SJSA1 (cell line): ENCODE measurements around the gene VGF. TPM values are rescaled to one million over a fixed set of nuclear protein-coding genes. Genes with fewer than 3 reads are reported as not detected.
"Not testable (repeated sequence)": the region's sequence is repeated elsewhere in the genome, so short reads cannot be mapped to it uniquely, and the experiment has no call there.

Experiments
- DNase-seq, 2 experiments: peaks; one replicate each; pipeline ENCODE4 v3.0.0-alpha.2; 2015 to 2020; ENCODE audit warnings: low spot score in 2 of 2, low read depth in 1 of 2
- H3K27ac ChIP-seq: fragments of 250-450 bp; sonication (Bioruptor Pico); 2 replicates; pipeline ENCODE4 v1.5.1; 2020; ENCODE audit warnings: mild to moderate bottlenecking, moderate library complexity
- H3K27me3 ChIP-seq: fragments of 250-450 bp; sonication (Bioruptor Pico); replicated peaks from 2 replicates; pipeline ENCODE4 v1.5.1; 2020; ENCODE audit warnings: mild to moderate bottlenecking, moderate library complexity
- H3K36me3 ChIP-seq: fragments of 250-450 bp; sonication (Bioruptor Pico); 2 replicates; pipeline ENCODE4 v1.5.1; 2020; ENCODE audit warnings: mild to moderate bottlenecking
- H3K4me1 ChIP-seq: fragments of 250-450 bp; sonication (Bioruptor Pico); replicated peaks from 2 replicates; pipeline ENCODE4 v1.6.1; 2021; ENCODE audit warnings: mild to moderate bottlenecking
- H3K4me3 ChIP-seq: fragments of 250-450 bp; sonication (Bioruptor Pico); 2 replicates; pipeline ENCODE4 v1.5.1; 2020; ENCODE audit warnings: mild to moderate bottlenecking
- H3K9me3 ChIP-seq: fragments of 250-450 bp; sonication (Bioruptor Pico); replicated peaks from 2 replicates; pipeline ENCODE4 v1.5.1; 2020; ENCODE audit warnings: mild to moderate bottlenecking
- total RNA-seq: library from RNA; depleted of rRNA; stranded (reverse); fragments of >200 nt; shearing (Covaris generic); gene quantifications from 2 replicates; pipeline ENCODE4 v1.2.3, GENCODE V29; 2014

Gene VGF
- total RNA-seq, 1 experiment from 2014 or later, result not detected

- Histone ChIP-seq H3K27ac (no peak overlapping the region), H3K36me3 (peaks cover 25% of the 10 kb centered on the region), H3K4me1 (peaks cover 46% of the 10 kb centered on the region), H3K9me3 (no peaks in the 10 kb centered on the region), H3K27me3 (no peaks in the 10 kb centered on the region), H3K4me3 (no peak overlapping the region)
- DNase-seq, result no peak
Measured at GRCh38 chr7:101129603-101130117, 35.7 kb downstream of the VGF start.

GRCh38 chr7:101128040-101128834, 37.1 kb downstream of the VGF start:
- Histone ChIP-seq H3K36me3 (peaks cover 21% of the 10 kb centered on the region), H3K4me1 (peaks cover 54% of the 10 kb centered on the region)
- DNase-seq, result no peak

GRCh38 chr7:101127460-101128039, 37.8 kb downstream of the VGF start:
- no peaks in the 10 kb centered on the region for H3K27me3 ChIP-seq
- H3K9me3 ChIP-seq, result no peaks in the 10 kb centered on the region
- H3K4me1 ChIP-seq, result peaks cover 61% of the 10 kb centered on the region
- H3K4me3 ChIP-seq, result peak overlapping the region; percentile 18
- no peak overlapping the region for H3K27ac ChIP-seq
- no peak for DNase-seq
- H3K36me3 ChIP-seq, result peaks cover 21% of the 10 kb centered on the region

More at GRCh38 chr7:101128040-101128834, 37.1 kb downstream of the VGF start:
- H3K9me3 ChIP-seq, result no peaks in the 10 kb centered on the region
- H3K27ac ChIP-seq, result no peak overlapping the region
- H3K27me3 ChIP-seq, result no peaks in the 10 kb centered on the region
- no peak overlapping the region for H3K4me3 ChIP-seq

- Histone ChIP-seq H3K36me3 (peaks cover 16% of the 10 kb centered on the region), H3K27ac (peak within 1 kb of the TSS; percentile 99), H3K4me3 (peak within 1 kb of the TSS; percentile 18), H3K9me3 (no peaks in the 10 kb centered on the region), H3K4me1 (peaks cover 68% of the 10 kb centered on the region), H3K27me3 (no peaks in the 10 kb centered on the region)
- DNase-seq, result peak; percentile 88 to 93
Measured at GRCh38 chr7:101126651-101127459, 38.5 kb downstream of the VGF start, which contains the start of gene SERPINE1. Gene SERPINE1 (plus strand): TSS chr7:101127104. CDS start chr7:101128394, 1,290 bp downstream.

- H3K36me3 ChIP-seq, result peaks cover 10% of the 10 kb centered on the region
- DNase-seq, result peak; percentile 72 to 76
- no peak overlapping the region for H3K4me3 ChIP-seq
- H3K27me3 ChIP-seq, result no peaks in the 10 kb centered on the region
- no peaks in the 10 kb centered on the region for H3K9me3 ChIP-seq
- H3K4me1 ChIP-seq, result peaks cover 76% of the 10 kb centered on the region
- H3K27ac ChIP-seq, result peak overlapping the region; percentile 99
Measured at GRCh38 chr7:101125989-101126650, 39.2 kb downstream of the VGF start.

GRCh38 chr7:101124376-101125056, 40.9 kb downstream of the VGF start:
- H3K36me3 ChIP-seq, result no peaks in the 10 kb centered on the region; the same call in 1 of the 2 replicates
- peaks cover 92% of the 10 kb centered on the region for H3K4me1 ChIP-seq
- H3K27ac ChIP-seq, result peak overlapping the region; percentile 99
- no peak overlapping the region for H3K4me3 ChIP-seq
- no peaks in the 10 kb centered on the region for H3K27me3 ChIP-seq
- no peaks in the 10 kb centered on the region for H3K9me3 ChIP-seq
- peak; percentile 82 to 94 for DNase-seq

- DNase-seq, result no peak
- H3K4me3 ChIP-seq, result no peak overlapping the region
- no peaks in the 10 kb centered on the region; the same call in 1 of the 2 replicates for H3K36me3 ChIP-seq
- H3K27me3 ChIP-seq, result no peaks in the 10 kb centered on the region
- H3K4me1 ChIP-seq, result peaks cover 100% of the 10 kb centered on the region
- no peak overlapping the region for H3K27ac ChIP-seq
- H3K9me3 ChIP-seq, result no peaks in the 10 kb centered on the region
Measured at GRCh38 chr7:101123703-101124068, 41.7 kb downstream of the VGF start.

- no peak overlapping the region for H3K4me3 ChIP-seq
- DNase-seq, result no peak
- H3K4me1 ChIP-seq, result peaks cover 99% of the 10 kb centered on the region
- no peaks in the 10 kb centered on the region for H3K9me3 ChIP-seq
- no peaks in the 10 kb centered on the region for H3K27me3 ChIP-seq
- peak overlapping the region; percentile 86 for H3K27ac ChIP-seq
- H3K36me3 ChIP-seq, result no peaks in the 10 kb centered on the region
Measured at GRCh38 chr7:101122933-101123702, 42.3 kb downstream of the VGF start.

- no peaks in the 10 kb centered on the region for H3K36me3 ChIP-seq
- peaks cover 99% of the 10 kb centered on the region for H3K4me1 ChIP-seq
- H3K4me3 ChIP-seq, result peak overlapping the region; percentile 18
- H3K9me3 ChIP-seq, result no peaks in the 10 kb centered on the region
- peak; percentile 97 to 98 for DNase-seq
- no peaks in the 10 kb centered on the region for H3K27me3 ChIP-seq
- H3K27ac ChIP-seq, result peak overlapping the region; percentile 86
Measured at GRCh38 chr7:101121991-101122932, 43.1 kb downstream of the VGF start.

- H3K27me3 ChIP-seq, H3K36me3 ChIP-seq, DNase-seq, H3K4me3 ChIP-seq, H3K9me3 ChIP-seq: not testable (repeated sequence)
- peak overlapping the region; percentile 86 for H3K27ac ChIP-seq
- H3K4me1 ChIP-seq, result peaks cover 99% of the 10 kb centered on the region
Measured at GRCh38 chr7:101121631-101121990, 43.8 kb downstream of the VGF start.

- peaks cover 91% of the 10 kb centered on the region for H3K4me1 ChIP-seq
- no peak overlapping the region for H3K27ac ChIP-seq
- no peaks in the 10 kb centered on the region for H3K36me3 ChIP-seq
- no peaks in the 10 kb centered on the region for H3K27me3 ChIP-seq
- DNase-seq, result no peak
- no peaks in the 10 kb centered on the region for H3K9me3 ChIP-seq
- no peak overlapping the region for H3K4me3 ChIP-seq
Measured at GRCh38 chr7:101120315-101120714, 45.1 kb downstream of the VGF start.
